Activated naive CD4-positive, alpha-beta T cell (primary cell): Measurements from ENCODE around the gene C15orf40.

ENCODE experiments used
- DNase-seq, 4 experiments: peaks; one replicate each; lab custom pipeline; 2025; lab: John Stamatoyannopoulos, UW

The C15orf40 gene

GRCh38 chr15:82993144-82993543 lies 18.3 kb downstream of the C15orf40 start:
- DNase-seq = no peak

GRCh38 chr15:82992436-82992998 lies 18.9 kb downstream of the C15orf40 start:
- no peak for DNase-seq

- DNase-seq = no peak
Observed at GRCh38 chr15:82986442-82986780, 25.0 kb downstream of the C15orf40 start.

GRCh38 chr15:82985688-82986441 lies 25.6 kb downstream of the C15orf40 start, which contains the start of gene RAMAC:
RAMAC (plus strand) TSS chr15:82986210; CDS start chr15:82989019, 2,809 bp downstream.
- peak; percentile 67 to 87 (median 77) for DNase-seq

GRCh38 chr15:82980981-82981380 lies 30.5 kb downstream of the C15orf40 start:
- no peak for DNase-seq

- no peak for DNase-seq
Observed at GRCh38 chr15:82979726-82980125, 31.7 kb downstream of the C15orf40 start.

- DNase-seq = no peak
Observed at GRCh38 chr15:82978438-82978837, 33.0 kb downstream of the C15orf40 start.

- DNase-seq = no peak
Observed at GRCh38 chr15:82977076-82977475, 34.4 kb downstream of the C15orf40 start.

GRCh38 chr15:82972990-82973389 lies 38.4 kb downstream of the C15orf40 start:
- no peak for DNase-seq

- DNase-seq = no peak
Observed at GRCh38 chr15:82971218-82971984, 40.0 kb downstream of the C15orf40 start.

GRCh38 chr15:82970696-82971095 lies 40.7 kb downstream of the C15orf40 start:
- DNase-seq = no peak

GRCh38 chr15:82970078-82970686 lies 41.3 kb downstream of the C15orf40 start:
- no peak for DNase-seq

GRCh38 chr15:82969353-82969752 lies 42.1 kb downstream of the C15orf40 start:
- no peak for DNase-seq

- DNase-seq = no peak
Observed at GRCh38 chr15:82968066-82968465, 43.4 kb downstream of the C15orf40 start.

- no peak for DNase-seq
Observed at GRCh38 chr15:82966671-82967071, 44.8 kb downstream of the C15orf40 start.

GRCh38 chr15:82964890-82965289 lies 46.5 kb downstream of the C15orf40 start:
- DNase-seq = no peak

- no peak for DNase-seq
Observed at GRCh38 chr15:82963471-82964341, 47.7 kb downstream of the C15orf40 start.

GRCh38 chr15:82960766-82961165 lies 50.7 kb downstream of the C15orf40 start:
- DNase-seq = no peak

- DNase-seq = no peak
Observed at GRCh38 chr15:82959423-82959822, 52.0 kb downstream of the C15orf40 start.

GRCh38 chr15:82958638-82959037 lies 52.8 kb downstream of the C15orf40 start:
- DNase-seq = no peak
